Stimulated activated CD4-positive, alpha-beta T cell treated with anti-CD3 and anti-CD28 coated beads, Interleukin-1b, Interleukin-23, amount 100 ng/mL, for 48 hours (primary cell): Measurements from ENCODE around the gene UBC.
"Not testable (repeated sequence)": the region's sequence is repeated elsewhere in the genome, so short reads cannot be mapped to it uniquely, and the experiment has no call there.

Experiments used
- DNase-seq: peaks from one replicate; pipeline ENCODE4 v3.0.0-alpha.2; 2020

The UBC gene

DNA sequence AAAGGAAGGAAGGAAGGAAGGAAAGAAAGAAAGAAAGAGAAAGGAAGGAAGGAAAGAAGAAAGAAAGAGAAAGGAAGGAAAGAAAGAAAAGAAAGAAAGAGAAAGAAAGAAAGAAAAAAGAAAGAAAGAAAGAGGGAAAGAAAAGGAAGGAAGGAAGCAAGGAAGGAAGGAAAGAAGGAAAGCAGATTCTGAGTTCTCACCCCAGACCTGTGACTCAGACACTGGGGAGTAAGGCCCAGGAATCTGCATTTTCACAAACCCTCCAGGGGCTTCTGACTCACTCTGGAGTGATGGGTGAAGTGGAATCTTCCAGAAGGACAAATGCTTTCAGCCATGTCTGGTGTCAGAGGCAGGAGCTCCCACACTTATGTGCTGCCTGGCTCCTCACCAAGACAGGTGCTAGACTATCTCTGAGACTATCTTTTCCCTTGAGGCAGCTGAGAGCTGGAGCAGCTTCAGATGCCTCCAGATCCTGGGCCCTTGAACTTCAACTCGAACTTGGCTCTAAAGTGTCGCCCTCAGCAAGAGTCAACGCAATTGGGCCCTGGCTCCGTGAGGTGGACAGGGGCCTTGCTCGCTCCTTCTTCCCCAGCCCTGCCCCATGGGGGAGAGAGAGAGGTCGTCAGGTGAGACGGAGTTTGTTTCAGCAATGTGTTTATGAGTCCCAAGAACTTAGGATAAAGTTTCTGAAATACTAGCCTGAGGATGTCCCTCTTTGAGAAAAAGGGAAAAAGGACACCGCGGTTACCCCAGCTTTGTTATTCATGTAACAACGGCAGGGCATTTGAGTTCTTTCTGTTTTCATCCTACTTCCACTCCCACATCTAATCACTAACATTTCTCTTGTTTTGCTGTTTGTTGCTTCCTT is 31.0 kb downstream of the UBC start:
- no peak for DNase-seq

GRCh38 chr12:124881123-124881522 is 33.3 kb downstream of the UBC start:
- no peak for DNase-seq

DNA sequence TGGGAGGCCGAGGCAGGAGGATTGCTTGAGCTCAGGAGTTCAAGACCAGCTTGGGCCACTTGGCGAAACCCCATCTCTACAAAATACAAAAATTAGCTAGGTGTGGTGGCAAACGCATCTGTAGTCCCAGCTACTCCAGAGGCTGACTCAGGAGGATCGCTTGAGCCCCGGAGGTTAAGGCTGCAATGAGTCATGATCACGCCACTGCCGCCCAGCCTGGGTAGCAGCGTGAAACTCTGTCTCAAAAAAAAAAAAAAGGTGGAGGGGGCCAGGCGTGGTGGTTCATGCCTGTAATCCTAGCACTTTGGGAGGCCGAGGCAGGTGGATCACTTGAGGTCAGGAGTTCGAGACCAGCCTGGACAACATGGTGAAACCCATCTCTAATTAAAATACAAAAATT is 34.1 kb downstream of the UBC start:
- not testable (repeated sequence) for DNase-seq

DNA sequence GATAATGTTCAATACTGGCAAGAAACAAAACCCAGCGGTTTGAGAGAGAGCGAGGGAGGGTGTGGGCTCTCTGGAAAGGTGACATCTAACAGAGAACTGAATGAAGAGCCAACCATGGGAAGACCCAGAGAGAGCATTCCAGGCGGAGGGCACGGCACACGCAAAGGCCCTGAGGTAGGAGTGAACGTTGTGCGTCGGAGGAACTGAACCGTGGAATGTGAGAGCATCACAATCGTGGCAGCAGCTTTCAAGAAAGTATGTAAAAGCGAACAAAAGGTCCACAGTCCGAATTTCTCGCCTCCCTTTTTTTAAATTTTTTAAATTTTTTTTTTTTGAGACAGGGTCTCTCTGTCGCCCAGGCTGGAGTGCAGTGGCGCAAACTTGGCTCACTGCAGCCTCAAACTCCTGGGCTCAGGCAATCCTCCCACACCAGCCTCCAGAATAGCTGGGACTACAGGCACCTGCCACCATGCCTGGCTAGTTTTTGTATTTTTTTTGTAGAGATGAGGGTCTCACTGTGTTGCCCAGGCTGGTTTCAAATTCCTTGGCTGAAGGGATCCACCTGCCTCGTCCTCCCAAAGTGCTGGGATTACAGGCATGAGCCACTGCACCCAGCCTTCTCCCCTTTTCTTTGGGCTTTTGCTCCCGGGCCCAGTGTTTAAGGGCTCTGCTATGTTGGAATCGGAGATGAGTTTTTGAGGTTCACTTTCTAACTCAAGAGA is 35.5 kb downstream of the UBC start:
- no peak for DNase-seq

- DNase-seq, result no peak
Measured at GRCh38 chr12:124877423-124877822, 37.0 kb downstream of the UBC start.

DNA sequence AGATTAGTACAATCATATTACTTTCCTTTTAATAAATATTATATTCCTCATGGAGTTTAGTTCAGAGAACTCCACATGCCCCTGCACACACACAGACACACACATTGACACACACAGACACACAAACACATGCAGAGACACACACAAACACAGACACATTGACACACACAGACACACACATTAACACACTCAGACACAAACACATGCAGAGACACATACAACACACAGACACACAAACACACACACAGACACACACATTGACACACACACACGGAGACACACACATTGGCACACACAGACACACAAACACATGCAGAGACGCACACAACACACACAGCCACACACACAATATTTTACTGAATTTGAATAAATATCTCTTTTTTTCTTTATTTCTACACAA is 38.3 kb downstream of the UBC start:
- no peak for DNase-seq

DNA sequence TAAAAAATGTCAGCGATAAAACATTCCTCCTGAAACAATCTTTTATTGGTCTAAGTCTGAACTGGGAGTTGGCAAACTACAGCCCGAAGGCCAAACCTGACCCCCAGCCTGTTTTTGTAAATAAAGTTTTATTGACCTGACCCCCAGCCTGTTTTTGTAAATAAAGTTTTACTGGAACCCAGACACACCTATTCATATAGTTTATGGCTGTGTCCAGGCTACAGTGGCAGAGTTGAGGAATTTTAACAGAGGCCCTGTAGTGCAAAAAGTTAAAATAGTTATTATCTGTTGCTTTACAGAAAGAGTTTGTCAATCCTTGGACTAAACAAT is 38.7 kb downstream of the UBC start:
- no peak for DNase-seq

- no peak for DNase-seq
Measured at GRCh38 chr12:124874988-124875802, 39.3 kb downstream of the UBC start.

DNA sequence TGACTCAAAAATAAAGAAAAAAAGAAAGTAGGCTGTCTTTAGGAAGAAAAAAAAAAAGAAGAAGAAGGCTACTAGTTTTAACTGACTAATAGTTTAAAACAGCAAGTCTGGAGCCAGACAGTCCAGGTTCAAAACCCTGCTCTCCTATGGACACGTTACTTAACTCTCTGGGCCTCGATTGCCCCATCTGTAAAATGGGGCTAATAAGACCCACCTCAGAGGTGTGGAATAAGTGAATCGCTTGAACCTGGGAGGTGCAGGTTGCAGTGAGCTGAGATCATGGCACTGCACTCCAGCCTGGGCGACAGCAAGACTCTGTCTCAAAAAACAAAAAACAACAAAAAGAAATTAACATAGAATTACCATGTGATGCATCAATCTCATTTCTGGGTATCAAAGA is 40.3 kb downstream of the UBC start:
- DNase-seq, result no peak

- DNase-seq, result no peak
Measured at GRCh38 chr12:124872068-124872719, 42.3 kb downstream of the UBC start.

- DNase-seq, result no peak
Measured at GRCh38 chr12:124871297-124871696, 43.2 kb downstream of the UBC start.

DNA sequence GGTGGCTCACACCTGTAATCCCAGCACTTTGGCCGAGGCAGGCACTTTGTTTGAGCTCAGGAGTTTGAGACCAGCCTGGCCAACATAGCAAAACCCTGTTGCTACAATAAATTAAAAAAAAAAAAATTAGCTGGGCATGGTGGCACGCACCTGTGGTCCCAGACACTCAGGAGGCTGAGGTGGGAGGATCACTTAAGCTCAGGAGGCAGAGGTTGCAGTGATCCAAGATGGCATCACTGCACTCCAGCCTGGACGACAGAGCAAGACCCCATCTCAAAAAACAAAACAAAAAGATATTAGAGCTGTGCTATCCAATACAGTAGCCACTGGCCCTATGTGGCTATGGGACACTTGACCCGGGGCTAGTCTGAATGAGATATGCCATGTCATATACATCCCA is 43.9 kb downstream of the UBC start:
- DNase-seq, result no peak

- no peak for DNase-seq
Measured at GRCh38 chr12:124869059-124869665, 45.3 kb downstream of the UBC start.

DNA sequence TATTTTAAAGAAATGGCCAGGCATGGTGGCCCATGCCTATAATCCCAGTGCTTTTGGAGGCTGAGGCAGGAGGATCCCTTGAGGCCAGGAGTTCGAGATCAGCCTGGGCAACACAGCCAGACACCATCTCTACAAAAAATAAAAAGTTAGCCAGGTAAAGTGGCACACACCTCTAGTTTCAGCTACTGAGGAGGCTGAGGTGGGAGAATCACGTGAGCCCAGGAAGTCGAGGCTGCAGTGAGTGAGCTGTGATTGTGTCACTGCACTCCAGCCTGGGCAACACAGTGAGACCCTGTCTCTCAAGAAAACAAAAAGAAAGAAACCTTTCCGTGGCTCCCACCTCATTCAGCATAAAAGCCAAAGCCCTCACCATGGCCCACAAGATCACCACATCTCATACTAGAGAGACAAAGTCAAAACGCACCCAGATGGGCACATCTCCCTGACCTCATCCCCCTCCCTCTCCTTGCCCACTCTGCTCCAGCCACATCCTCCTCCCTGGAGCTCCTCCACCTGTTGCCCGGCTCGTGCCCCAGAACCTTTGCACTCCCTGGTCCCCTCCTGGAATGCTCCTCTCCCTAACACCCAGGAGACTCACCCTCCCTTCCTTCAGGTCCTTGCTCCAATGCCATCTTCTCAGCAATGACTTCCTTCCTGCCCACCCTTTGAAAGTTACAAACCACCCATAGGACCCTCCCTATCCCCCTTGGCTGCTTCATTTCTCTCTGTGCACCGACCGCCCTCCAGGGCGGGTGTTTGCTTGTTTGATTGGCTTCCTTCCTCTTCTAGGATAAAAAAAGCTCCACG is 46.0 kb downstream of the UBC start:
- DNase-seq, result no peak

GRCh38 chr12:124867401-124867930 is 47.0 kb downstream of the UBC start:
- DNase-seq, result no peak

- DNase-seq, result no peak
Measured at GRCh38 chr12:124866883-124867400, 47.5 kb downstream of the UBC start.

GRCh38 chr12:124866195-124866882 is 48.1 kb downstream of the UBC start:
- no peak for DNase-seq

- no peak for DNase-seq
Measured at GRCh38 chr12:124865728-124866127, 48.7 kb downstream of the UBC start.

DNA sequence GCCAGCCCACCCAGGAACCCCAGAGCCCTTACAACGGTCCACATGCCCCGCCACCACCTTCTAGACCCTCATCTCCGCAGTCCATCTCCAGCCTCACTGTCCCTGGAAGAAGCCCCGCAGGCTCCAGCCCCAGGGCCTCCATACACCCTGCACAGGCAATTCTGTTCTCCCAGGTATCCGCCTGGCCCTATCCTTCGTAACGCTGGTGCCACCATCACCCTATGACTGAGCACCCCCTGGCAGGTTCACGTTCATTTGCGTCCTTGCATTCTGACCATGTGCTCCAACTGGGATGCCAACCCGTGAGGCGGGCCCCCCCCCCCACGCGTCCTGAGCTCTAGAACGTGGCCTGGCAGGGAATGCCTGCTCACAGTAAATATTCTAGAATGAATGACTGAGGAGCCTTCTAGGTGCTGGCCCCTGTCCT is 50.1 kb downstream of the UBC start:
- DNase-seq, result no peak
